GM19468 (cell line): ENCODE results near the gene CD28.
"Not testable (repeated sequence)": the region's sequence is repeated elsewhere in the genome, so short reads cannot be mapped to it uniquely, and the experiment has no call there.

Source experiments
- ATAC-seq: cut with Tn5 transposase; IDR thresholded peaks from one replicate; pipeline ENCODE4 v1.9.1; 2021; ENCODE audit warnings: mild to moderate bottlenecking, moderate library complexity, moderate number of reproducible peaks; ENCODE audit not compliant: unreplicated experiment; ENCODE audit errors: extremely low read depth

Gene CD28

DNA sequence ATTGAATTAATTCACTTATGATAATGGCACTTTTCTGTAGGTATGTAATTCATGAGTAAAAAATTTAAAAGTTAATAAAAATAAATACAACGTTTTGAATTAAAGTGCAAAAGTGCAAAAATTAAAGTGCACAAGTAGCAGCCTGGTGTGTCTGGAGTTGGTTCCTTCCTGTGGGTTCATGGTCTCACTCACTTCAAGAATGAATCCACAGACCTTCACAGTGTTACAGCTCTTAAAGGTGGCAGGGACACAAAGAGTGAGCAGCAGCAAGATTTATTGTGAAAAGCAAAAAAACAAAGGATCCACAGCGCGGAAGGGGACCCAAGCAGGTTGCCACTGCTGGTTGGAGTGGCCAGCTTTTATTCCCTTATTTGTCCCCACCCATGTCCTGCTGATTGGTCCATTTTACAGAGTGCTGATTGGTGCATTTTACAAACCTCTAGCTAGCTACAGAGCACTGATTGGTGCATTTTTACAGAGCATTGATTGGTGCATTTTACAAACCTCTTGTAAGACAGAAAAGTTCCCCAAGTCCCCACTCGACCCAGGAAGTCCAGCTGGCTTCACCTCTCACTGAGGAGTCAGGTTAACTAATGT, 73.1 kb downstream of the CD28 start:
- not testable (repeated sequence) for ATAC-seq

- no peak for ATAC-seq
Observed at GRCh38 chr2:203780231-203780630, 73.8 kb downstream of the CD28 start.

DNA sequence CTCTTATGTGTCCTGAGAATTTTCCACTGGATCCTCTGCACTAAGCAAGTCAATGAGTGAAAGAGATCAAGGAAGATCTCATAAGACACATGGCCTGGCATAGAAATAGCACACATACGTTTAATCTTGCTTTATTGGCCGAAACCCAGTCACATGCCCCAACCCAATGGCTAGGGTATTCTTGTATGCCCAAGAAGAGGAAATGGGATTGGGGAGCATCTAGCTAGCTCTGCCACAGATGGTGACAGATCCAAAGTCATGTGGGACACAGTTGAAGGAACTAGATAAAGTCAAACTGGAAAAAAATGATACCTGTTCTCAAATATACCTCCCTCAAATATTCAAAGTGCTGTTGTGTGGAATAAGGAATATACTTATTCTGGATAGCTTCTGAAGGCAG, 74.7 kb downstream of the CD28 start:
- ATAC-seq: no peak

- no peak for ATAC-seq
Observed at GRCh38 chr2:203782262-203782976, 76.0 kb downstream of the CD28 start.

GRCh38 chr2:203783496-203784203, 77.2 kb downstream of the CD28 start:
- ATAC-seq: no peak

DNA sequence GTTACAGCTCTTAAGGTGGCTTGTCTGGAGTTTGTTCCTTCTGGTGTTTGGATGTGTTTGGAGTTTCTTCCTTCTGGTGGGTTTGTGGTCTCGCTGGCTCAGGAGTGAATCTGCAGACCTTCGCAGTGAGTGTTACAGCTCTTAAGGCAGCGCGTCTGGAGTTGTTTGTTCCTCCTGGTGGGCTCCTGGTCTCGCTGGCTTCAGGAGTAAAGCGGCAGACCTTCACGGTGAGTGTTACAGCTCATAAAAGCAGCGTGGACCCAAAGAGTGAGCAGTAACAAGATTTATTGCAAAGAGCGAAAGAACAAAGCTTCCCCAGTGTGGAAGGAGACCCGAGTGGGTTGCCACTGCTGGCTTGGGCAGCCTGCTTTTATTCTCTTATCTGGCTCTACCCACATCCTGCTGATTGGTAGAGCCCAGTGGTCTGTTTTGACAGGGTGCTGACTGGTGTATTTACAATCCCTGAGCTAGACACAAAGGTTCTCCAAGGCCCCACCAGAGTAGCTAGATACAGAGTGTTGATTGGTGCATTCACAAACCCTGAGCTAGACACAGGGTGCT, 78.4 kb downstream of the CD28 start:
- ATAC-seq: not testable (repeated sequence)

DNA sequence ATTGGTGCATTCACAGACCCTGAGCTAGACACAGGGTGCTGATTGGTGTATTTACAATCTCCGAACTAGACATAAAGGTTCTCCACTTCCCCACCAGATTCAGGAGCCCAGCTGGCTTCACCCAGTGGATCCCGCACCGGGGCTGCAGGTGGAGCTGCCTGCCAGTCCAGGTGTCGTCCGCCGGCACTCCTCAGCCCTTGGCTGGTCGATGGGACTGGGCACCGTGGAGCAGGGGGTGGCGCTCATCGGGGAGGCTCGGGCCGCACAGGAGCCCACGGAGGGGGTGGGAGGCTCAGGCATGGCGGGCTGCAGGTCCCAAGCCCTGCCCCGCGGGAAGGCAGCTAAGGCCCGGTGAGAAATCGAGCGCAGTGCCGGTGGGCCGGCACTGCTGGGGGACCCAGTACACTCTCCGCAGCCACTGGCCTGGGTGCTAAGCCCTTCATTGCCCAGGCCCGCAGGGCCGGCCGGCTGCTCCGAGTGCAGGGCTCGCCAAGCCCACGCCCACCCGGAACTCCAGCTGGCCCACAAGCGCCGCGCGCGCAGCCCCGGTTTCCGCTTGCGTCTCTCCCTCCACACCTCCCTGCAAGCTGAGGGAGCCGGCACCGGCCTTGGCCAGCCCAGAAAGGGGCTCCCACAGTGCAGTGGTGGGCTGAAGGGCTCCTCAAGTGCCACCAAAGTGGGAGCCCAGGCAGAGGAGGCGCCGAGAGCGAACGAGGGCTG, 79.1 kb downstream of the CD28 start:
- ATAC-seq: not testable (repeated sequence)

GRCh38 chr2:203786549-203787351, 80.3 kb downstream of the CD28 start:
- ATAC-seq: no peak

DNA sequence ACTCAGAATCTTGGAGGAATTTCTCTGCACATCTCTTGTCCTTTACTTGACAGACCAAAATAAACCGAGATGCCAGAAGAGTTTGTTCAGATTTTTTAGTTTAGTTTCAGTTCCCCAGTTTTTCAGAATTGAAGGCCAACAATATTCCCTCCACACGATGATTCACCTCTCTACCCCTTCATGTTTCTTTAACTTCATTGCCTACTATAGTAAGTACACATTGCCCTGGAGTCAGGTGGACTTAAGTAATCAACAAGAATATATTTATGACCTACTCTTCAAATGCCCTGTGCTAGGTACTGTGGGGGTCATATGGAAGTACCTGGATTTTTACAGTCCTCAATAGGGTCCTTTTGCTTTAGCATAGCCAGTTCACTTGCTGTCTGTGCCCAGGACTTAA, 81.5 kb downstream of the CD28 start:
- no peak for ATAC-seq
